Measurements from ENCODE around the gene MARCHF3.
"Not testable (repeated sequence)": the region's sequence is repeated elsewhere in the genome, so short reads cannot be mapped to it uniquely, and the experiment has no call there.

Gene MARCHF3

GRCh38 chr5:126947146-126948010 is 83.0 kb downstream of the MARCHF3 start:
- no peak for DNase-seq

- not testable (repeated sequence) for DNase-seq
These were observed 87.5 kb downstream of the MARCHF3 start for GRCh38 chr5:126942908-126943307.

- DNase-seq = no peak
These were observed 89.0 kb downstream of the MARCHF3 start for GRCh38 chr5:126941403-126941802.

GRCh38 chr5:126939887-126940286 is 90.5 kb downstream of the MARCHF3 start:
- no peak for DNase-seq

GRCh38 chr5:126938466-126938865 is 91.9 kb downstream of the MARCHF3 start:
- peak; percentile 84 for DNase-seq

GRCh38 chr5:126937771-126938170 is 92.6 kb downstream of the MARCHF3 start:
- DNase-seq = no peak

GRCh38 chr5:126936775-126937418 is 93.5 kb downstream of the MARCHF3 start:
- DNase-seq = no peak

GRCh38 chr5:126931963-126932660 is 98.2 kb downstream of the MARCHF3 start:
- no peak for DNase-seq

- DNase-seq = no peak
These were observed 102.3 kb downstream of the MARCHF3 start for GRCh38 chr5:126928041-126928440.

- DNase-seq = no peak
These were observed 102.9 kb downstream of the MARCHF3 start for GRCh38 chr5:126927429-126927828.

GRCh38 chr5:126926187-126926586 is 104.2 kb downstream of the MARCHF3 start:
- DNase-seq = no peak

GRCh38 chr5:126925482-126925881 is 104.9 kb downstream of the MARCHF3 start:
- DNase-seq = no peak

GRCh38 chr5:126924331-126925033 is 105.9 kb downstream of the MARCHF3 start:
- DNase-seq = no peak

- no peak for DNase-seq
These were observed 108.9 kb downstream of the MARCHF3 start for GRCh38 chr5:126921241-126922091.

- DNase-seq = peak; percentile 39
These were observed 110.1 kb downstream of the MARCHF3 start for GRCh38 chr5:126920291-126920690.

GRCh38 chr5:126919566-126919965 is 110.8 kb downstream of the MARCHF3 start:
- DNase-seq = no peak

- DNase-seq = no peak
These were observed 111.8 kb downstream of the MARCHF3 start for GRCh38 chr5:126918615-126918957.

- DNase-seq = peak; percentile 17
These were observed 112.3 kb downstream of the MARCHF3 start for GRCh38 chr5:126917918-126918614.

- no peak for DNase-seq
These were observed 114.9 kb downstream of the MARCHF3 start for GRCh38 chr5:126915496-126915895.

- DNase-seq = no peak
These were observed 115.4 kb downstream of the MARCHF3 start for GRCh38 chr5:126914801-126915436.

- DNase-seq = peak; percentile 63
These were observed 117.7 kb downstream of the MARCHF3 start for GRCh38 chr5:126912616-126913200.

Measured in fibroblast of upper back skin (primary cell).